Transverse colon (tissue), 4 donors: Measurements from ENCODE around the gene RNFT2. TPM values are rescaled to one million over a fixed set of nuclear protein-coding genes. Genes with fewer than 3 reads are reported as not detected.
A peak's percentile ranks its signal among the peaks of the same experiment; 100 is the strongest.

Experiments used
- DNase-seq: peaks from one replicate; pipeline ENCODE4 v3.0.0-alpha.2; 2019
- H3K27ac ChIP-seq, 4 donors: fragments of 200-600 bp; sonication (generic); 2 replicates each; pipeline ENCODE4 v1.5.1; 2016 to 2018; ENCODE audit warnings: inconsistent platforms in 4 of 4
- H3K27me3 ChIP-seq: fragments of 200-600 bp; sonication (generic); 2 replicates; pipeline ENCODE4 v1.5.1; 2017; ENCODE audit warnings: inconsistent platforms
- H3K36me3 ChIP-seq, 4 donors: fragments of 200-600 bp; sonication (generic); 2 replicates each; pipeline ENCODE4 v1.5.1; 2017 to 2019; ENCODE audit warnings: inconsistent platforms in 4 of 4
- H3K4me1 ChIP-seq, 4 donors: fragments of 200-600 bp; sonication (generic); 2 replicates each; pipeline ENCODE4 v1.5.1; 2017 to 2020; ENCODE audit warnings: inconsistent platforms in 4 of 4
- H3K4me3 ChIP-seq, 4 donors: fragments of 200-600 bp; sonication (generic); 1 replicate in 1 of 4; 2 replicates in 3 of 4; pipeline versions ENCODE4 v1.5.1 to v1.6.1; 2017 to 2019; ENCODE audit warnings: inconsistent platforms in 4 of 4
- H3K9me3 ChIP-seq, 2 donors: fragments of 200-600 bp; sonication (generic); 2 replicates each; pipeline ENCODE4 v1.5.1; 2017 to 2019; ENCODE audit warnings: inconsistent platforms in 2 of 2
- EP300 ChIP-seq: sonication (generic); formaldehyde crosslinking; IDR thresholded peaks from one replicate; pipeline ENCODE4 v1.6.1; 2017; ENCODE audit warnings: antibody characterized with exemption, low read depth
- POLR2A ChIP-seq: fragments of 450-650 bp; IDR thresholded peaks from one replicate; pipeline ENCODE4 v1.6.1; 2016; ENCODE audit warnings: antibody characterized with exemption, mild to moderate bottlenecking, moderate library complexity
- POLR2AphosphoS5 ChIP-seq, 3 donors: sonication (generic); formaldehyde crosslinking; IDR thresholded peaks; one replicate each; pipeline ENCODE4 v1.6.1; 2016; ENCODE audit warnings: antibody characterized with exemption in 3 of 3
- WGBS, 2 donors: methylation state at CpG; one replicate each; pipeline ENCODE4 v1.1.5; 2018; ENCODE audit warnings: low coverage in 1 of 2; 5-methylcytosine and 5-hydroxymethylcytosine counted together
- in situ Hi-C, 4 donors: fragments of 200-750 bp; cut with MboI; loops; one replicate each; pipeline versions ENCODE4 v1.15.0 to v1.15.1; 2017; ENCODE audit warnings: low sequenced_read_pairs in 3 of 4, low pct_ligation_motif_present in 1 of 4, low pct_unique_long_range_greater_than_20kb in 1 of 4
- intact Hi-C: fragments of 100-400 bp; cut with DNase I; formaldehyde crosslinking; loops from one replicate; pipeline ENCODE4 v1.15.1; 2023; ENCODE audit warnings: low total_unique reads
- total RNA-seq, 4 donors: library from RNA; depleted of rRNA; stranded (reverse); fragments of >200 nt; gene quantifications; one replicate each; pipeline ENCODE4 v1.1.0, GENCODE V29; 2016
- TF ChIP-seq, protein P1 (sequence below), 5 experiments: fragments of 200-600 bp in 3 of 5; fragments of 450-650 bp in 2 of 5; sonication (generic) in 3 of 5; IDR thresholded peaks; 1 replicate in 2 of 5; 2 replicates in 3 of 5; pipeline ENCODE4 v1.5.1; 2016 to 2017; ENCODE audit warnings: antibody characterized with exemption in 5 of 5, inconsistent platforms in 3 of 5, mild to moderate bottlenecking in 2 of 5, moderate library complexity in 1 of 5

RNFT2 gene
- total RNA-seq, 4 donors from 2014 or later = 0.20 to 1.1 (median 0.68) TPM; not detected in 1

GRCh38 chr12:116703214-116703795 lies 34.8 kb upstream of the RNFT2 start:
- Histone ChIP-seq H3K9me3 (no peaks in the 10 kb centered on the region), H3K27ac (no peak overlapping the region), H3K27me3 (no peaks in the 10 kb centered on the region), H3K4me1 (peaks cover 0 to 10% (median 7%) of the 10 kb centered on the region in 4 donors), H3K36me3 (no peaks in the 10 kb centered on the region), H3K4me3 (no peak overlapping the region)
- intact Hi-C loops (no loop called here), in situ Hi-C loops (loop anchor here in 3 of 4 donors (10.0 to 25.0 kb wide), 4 partner anchors 409 to 716 kb away; no protein-coding TSS in a partner anchor)
- DNase-seq = peak; percentile 71
- 23 to 36% methylated on average over 4 to 12 of the region's 12 CpGs for WGBS, 2 donors
- TF ChIP-seq, protein P1, sequence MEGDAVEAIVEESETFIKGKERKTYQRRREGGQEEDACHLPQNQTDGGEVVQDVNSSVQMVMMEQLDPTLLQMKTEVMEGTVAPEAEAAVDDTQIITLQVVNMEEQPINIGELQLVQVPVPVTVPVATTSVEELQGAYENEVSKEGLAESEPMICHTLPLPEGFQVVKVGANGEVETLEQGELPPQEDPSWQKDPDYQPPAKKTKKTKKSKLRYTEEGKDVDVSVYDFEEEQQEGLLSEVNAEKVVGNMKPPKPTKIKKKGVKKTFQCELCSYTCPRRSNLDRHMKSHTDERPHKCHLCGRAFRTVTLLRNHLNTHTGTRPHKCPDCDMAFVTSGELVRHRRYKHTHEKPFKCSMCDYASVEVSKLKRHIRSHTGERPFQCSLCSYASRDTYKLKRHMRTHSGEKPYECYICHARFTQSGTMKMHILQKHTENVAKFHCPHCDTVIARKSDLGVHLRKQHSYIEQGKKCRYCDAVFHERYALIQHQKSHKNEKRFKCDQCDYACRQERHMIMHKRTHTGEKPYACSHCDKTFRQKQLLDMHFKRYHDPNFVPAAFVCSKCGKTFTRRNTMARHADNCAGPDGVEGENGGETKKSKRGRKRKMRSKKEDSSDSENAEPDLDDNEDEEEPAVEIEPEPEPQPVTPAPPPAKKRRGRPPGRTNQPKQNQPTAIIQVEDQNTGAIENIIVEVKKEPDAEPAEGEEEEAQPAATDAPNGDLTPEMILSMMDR (IDR thresholded peaks at IDR 0.05) = peak; percentile 88 to 97 (median 91)
- no peak for TF ChIP-seq EP300

DNA sequence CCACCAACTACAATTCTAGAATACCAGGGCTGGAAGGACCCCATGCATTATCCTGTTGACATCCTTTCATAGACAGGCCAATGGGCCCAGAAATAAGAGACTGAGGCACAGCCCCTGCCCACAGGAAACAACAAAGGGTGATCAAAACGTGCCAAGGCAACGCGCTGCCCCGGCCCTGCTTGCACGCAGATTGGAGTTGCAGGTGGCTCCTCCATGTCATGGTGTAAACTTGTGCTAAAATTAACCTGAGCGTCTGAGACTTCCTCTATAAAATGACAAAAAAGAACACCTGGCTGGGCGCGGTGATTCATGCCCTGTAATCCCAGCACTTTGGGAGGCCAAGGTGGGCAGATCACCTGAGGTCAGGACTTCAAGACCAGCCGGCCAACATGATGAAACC lies 30.4 kb upstream of the RNFT2 start:
- 38% methylated on average over 9 of the region's 9 CpGs; no CpG with 5 or more reads in 1 of the 2 donors for WGBS, 2 donors
- intact Hi-C loops = no loop called here
- Histone ChIP-seq H3K4me1 (peaks cover 8 to 16% (median 8%) of the 10 kb centered on the region in 4 donors), H3K27ac (no peak overlapping the region), H3K27me3 (peaks cover 14% of the 10 kb centered on the region), H3K36me3 (no peaks in the 10 kb centered on the region), H3K9me3 (no peaks in the 10 kb centered on the region), H3K4me3 (no peak overlapping the region)
- in situ Hi-C loops = loop anchor here in 3 of 4 donors (10.0 to 25.0 kb wide), 4 partner anchors 405 to 720 kb away; no protein-coding TSS in a partner anchor
- no peak for TF ChIP-seq EP300
- no peak for TF ChIP-seq POLR2AphosphoS5 (IDR thresholded peaks at IDR 0.05)
- TF ChIP-seq POLR2A = no peak
- TF ChIP-seq, protein P1 (IDR thresholded peaks at IDR 0.05) = no peak
- DNase-seq = no peak

GRCh38 chr12:116708826-116709756 lies 29.0 kb upstream of the RNFT2 start:
- no peaks in the 10 kb centered on the region for H3K9me3 ChIP-seq
- no peak for TF ChIP-seq POLR2A
- no peak for TF ChIP-seq POLR2AphosphoS5 (IDR thresholded peaks at IDR 0.05)
- TF ChIP-seq, protein P1 (IDR thresholded peaks at IDR 0.05) = peak; percentile 45 to 70 (median 58)
- H3K4me3 ChIP-seq = no peak overlapping the region
- H3K27me3 ChIP-seq = peaks cover 14% of the 10 kb centered on the region
- no peaks in the 10 kb centered on the region for H3K36me3 ChIP-seq
- intact Hi-C loops (no loop called here), in situ Hi-C loops (loop anchor here in 3 of 4 donors (10.0 to 25.0 kb wide), 4 partner anchors 403 to 722 kb away; no protein-coding TSS in a partner anchor)
- WGBS, 2 donors = 14 to 20% methylated on average over 1 to 26 of the region's 26 CpGs
- H3K4me1 ChIP-seq = peaks cover 8 to 12% (median 8%) of the 10 kb centered on the region in 4 donors
- H3K27ac ChIP-seq = no peak overlapping the region
- peak; percentile 51 for DNase-seq

DNA sequence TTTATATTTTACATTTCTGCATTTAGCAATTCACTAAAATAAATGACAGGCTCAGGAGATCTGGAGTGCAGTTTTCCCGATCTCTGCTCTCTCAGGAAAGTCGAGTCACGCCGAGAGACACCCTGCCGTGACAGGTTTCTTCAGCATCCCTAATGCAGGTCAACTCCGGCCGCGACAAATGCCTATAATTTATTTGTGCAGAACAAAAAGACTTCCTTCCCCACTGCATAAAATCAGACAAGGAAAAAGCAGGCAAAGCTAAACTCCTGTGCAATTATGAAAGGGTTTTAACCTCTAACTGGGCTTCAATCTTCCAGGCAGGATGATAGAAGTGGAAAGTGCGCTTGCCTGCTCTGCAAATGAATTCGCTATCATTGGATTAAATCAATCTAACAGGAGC lies 28.3 kb upstream of the RNFT2 start:
- WGBS, 2 donors = 54 to 68% methylated on average over 10 of the region's 10 CpGs
- in situ Hi-C loops = loop anchor here in 3 of 4 donors (10.0 to 25.0 kb wide), 4 partner anchors 403 to 722 kb away; no protein-coding TSS in a partner anchor

More for the DNA sequence above, 28.3 kb upstream of the RNFT2 start:
- peaks cover 8 to 12% (median 8%) of the 10 kb centered on the region in 4 donors for H3K4me1 ChIP-seq
- no peak for DNase-seq
- no peak overlapping the region for H3K27ac ChIP-seq
- no peaks in the 10 kb centered on the region for H3K36me3 ChIP-seq
- intact Hi-C loops = no loop called here
- no peak overlapping the region for H3K4me3 ChIP-seq
- peaks cover 14% of the 10 kb centered on the region for H3K27me3 ChIP-seq
- TF ChIP-seq, protein P1 (IDR thresholded peaks at IDR 0.05) = no peak
- no peak for TF ChIP-seq POLR2A
- TF ChIP-seq POLR2AphosphoS5 (IDR thresholded peaks at IDR 0.05) = no peak
- TF ChIP-seq EP300 = no peak
- no peaks in the 10 kb centered on the region for H3K9me3 ChIP-seq
